ENCODE results near the gene DOCK6.
A peak's percentile ranks its signal among the peaks of the same experiment; 100 is the strongest.

Gene DOCK6

DNA sequence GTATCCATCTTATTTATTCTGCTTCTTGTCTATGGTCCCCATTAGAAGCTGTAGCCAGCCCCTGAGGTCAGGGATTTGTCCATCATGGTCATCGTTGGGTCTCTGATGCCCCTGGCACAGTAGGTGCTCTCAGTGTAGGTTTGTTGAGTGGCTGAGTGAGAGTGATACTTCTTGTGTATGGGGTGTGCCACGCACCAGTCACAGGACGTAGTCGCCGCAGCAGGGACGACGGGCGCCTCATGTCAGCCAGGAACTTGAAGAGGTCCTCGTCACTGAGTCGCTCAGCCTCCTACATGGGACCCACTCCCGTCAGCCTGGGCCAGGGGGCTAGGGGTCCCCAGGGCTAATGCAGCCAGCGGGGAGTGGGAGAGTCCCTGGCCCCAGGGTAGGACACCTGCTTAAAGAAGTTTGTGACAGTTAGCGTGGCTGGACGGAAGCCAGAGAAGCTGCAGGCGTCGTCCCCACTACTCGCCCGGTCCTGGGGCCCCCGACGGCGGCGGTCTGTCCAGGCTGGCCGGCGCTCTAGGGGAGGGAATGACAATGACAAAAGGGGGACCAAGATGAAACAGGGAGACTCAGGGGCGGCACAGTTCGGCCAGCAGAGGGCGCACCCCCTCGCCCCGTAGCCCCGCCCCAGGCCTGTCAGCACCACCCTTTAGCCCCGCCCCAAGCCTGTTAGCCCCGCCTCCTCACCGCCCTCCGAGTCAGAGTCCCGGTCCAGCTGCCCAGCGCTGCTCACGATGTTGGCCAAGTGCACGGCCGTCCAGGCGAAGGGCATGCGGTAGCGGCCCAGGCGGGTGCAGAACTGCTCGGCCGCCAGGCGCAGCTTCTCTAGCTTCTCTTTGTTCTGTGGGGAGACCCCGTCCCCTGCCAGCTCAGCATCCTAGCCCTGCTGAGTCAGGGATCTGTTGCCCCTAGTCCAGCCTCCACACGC, 19.2 kb downstream of the DOCK6 start:
- peak; percentile 61 for DNase-seq

DNA sequence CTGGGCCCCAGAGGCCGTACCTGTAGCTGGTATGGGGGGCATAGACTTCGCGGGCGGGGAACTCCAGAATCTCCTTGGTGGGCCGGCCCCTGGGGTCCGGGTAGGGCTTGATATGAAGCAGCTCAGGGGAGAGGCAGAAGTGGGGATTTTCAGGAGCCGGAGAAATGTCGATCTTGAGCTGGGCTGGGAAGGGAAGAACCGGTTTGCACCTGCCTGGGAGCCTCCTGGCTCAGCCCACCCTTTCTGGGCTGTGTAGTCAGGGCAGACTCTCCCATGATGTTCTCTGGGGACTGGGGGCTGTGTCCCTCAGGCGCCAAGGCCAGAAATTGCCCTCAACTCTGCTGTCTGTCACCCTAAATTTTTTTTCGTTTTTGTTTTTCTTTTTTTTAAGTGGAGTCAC, 20.3 kb downstream of the DOCK6 start:
- DNase-seq: no peak

DNA sequence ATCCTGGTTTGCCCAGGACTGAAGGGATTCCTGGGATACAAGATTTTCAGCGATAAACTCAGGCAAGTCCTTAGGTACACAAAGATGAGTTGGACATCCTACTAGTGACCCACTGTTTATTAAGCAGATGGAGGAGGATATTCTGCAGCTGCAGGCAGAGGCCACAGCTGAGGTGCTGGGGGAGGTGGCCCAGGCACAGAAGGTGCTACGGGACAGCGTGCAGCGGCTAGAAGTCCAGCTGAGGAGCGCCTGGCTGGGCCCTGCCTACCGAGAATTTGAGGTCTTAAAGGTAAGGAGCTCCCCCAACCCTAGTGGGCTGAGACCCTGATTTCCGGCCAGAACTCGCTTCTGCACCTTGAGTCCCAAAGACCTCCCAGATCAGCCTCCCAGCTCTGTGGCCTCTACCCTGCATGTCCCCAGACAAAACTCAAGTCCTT, 22.3 kb downstream of the DOCK6 start:
- DNase-seq: no peak

DNA sequence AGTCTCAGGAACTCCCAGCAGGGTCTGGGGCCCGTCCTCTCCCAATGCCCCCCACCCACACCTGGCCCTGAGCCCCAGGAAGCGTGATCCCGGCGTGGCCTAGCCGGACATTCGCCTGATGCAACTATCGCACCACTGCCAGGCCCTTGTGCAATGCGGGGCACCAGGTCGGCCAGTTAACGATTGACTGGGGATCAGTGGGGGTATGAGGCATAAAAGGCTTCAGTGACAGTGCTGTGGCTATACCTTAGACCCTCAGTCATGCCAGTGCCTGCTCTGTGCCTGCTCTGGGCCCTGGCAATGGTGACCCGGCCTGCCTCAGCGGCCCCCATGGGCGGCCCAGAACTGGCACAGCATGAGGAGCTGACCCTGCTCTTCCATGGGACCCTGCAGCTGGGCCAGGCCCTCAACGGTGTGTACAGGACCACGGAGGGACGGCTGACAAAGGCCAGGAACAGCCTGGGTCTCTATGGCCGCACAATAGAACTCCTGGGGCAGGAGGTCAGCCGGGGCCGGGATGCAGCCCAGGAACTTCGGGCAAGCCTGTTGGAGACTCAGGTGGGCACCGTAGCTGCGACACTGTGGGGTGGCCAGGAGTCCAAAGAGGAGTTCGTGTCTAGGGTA, 22.8 kb downstream of the DOCK6 start, which contains the start of gene ANGPTL8:
Gene ANGPTL8, plus strand, starts transcription at position 243 of the 624 bp plus-strand sequence. Its CDS starts 19 bp downstream, at position 262.
- no peak for DNase-seq

DNA sequence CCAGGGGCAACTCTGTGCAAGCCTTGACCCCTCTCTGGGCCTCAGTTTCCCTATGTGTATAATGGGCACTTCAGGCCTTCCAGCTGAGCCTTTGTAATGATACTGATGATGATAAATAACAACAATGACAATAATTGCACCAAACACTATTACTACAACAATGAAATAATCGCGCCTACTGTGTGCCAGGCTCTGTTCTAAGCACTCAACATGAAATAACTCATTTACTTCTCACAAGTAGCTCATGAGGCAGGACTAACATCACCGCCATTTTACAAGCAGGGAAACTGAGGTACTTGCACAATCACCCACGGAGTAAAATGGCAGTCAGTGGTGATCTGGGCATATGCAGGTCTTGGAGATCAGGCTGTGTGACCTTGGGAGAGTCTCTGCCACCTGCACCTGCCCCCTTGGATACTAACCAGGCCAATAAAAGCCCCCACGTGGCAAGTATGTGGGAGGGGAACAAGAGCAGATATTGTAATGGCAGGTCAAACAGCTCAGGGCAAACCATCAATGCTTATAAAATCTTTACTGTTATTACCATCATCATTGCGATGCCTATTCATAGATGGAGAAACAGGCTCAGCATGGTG, 23.4 kb downstream of the DOCK6 start:
- no peak for DNase-seq

DNA sequence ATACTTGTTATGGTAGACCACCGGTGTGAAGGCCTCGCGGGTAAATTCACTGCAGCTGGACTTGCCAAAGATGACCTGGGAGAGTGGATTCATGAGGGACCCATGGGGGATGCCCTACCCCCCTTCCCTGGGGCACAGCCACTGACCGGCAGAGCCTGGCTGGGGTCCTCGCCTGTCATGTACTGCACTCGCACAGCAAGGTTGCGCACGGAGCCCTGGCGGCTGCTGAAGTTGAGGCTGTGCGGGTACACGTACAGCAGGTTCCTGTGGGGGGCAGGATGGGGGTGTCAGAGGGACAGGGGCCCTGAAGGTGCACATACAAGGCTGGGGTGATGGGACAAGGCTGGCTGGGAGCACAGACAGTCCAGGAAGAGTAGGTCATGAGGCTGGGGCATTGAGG, 24.3 kb downstream of the DOCK6 start:
- DNase-seq: no peak

DNA sequence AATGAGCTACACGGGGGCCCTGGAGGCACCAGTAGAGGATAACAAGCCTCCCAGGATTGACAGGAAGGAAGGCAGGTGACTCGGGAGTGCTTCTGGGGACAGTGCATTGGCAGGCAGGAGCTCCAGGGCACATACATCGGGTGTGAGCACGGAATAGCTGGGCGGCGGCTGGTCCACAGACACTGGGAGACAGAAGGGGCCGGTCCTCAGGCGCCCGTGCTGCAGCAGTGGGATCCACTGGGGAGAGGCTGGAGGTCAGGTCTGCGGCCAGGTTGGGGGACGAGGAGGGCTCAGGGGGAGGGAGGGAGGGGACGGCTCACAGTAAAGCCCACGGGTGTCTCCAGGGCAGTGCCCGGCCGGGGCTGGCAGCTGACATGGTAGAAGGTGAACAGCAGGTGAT, 25.0 kb downstream of the DOCK6 start:
- no peak for DNase-seq

DNA sequence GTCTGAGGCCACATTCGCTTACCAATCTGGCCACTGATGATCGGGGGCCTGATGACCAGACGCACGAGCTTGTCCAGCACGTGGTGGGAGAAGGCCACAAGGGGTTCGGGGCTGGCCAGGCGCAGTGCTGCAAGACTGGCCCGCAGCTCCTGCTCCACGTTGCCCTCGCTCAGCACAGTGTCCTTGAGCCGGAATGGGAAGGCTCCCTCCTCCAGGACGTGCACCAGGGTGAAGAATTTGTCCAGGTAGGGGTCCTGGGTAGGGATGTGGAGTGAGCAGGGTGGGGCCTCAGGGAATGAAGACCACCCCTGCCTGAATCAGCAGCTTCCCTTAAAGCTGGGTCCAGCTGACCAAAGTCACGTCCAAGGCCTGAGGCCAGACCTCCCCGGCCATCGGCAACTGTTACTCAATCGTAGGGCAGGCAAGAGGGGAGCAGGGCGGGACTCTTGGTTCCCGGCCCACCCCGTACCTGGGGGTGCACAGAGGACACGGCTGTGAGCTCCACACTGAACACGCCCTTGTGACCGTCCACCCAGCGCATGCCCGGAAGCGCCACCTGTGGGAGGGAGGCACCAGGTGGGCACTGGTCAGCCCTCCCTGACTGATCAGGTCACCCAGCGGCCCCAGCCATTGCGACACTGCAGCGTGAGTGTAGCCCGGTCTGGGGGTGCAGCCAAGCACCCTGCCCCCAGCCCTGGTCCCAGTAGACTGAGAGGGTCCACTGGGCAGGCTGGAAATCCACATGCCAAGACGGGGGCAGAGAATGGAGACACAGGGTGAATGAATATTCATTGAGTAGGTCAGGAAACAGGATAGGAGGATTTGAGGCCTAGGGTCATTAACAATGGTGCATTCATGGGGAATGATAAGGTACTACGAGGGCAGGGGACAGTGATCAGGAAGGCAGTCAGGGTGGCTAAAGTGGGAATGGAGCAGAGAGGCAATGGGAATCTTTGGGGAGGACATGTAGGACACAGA, 25.7 kb downstream of the DOCK6 start:
- no peak for DNase-seq

DNA sequence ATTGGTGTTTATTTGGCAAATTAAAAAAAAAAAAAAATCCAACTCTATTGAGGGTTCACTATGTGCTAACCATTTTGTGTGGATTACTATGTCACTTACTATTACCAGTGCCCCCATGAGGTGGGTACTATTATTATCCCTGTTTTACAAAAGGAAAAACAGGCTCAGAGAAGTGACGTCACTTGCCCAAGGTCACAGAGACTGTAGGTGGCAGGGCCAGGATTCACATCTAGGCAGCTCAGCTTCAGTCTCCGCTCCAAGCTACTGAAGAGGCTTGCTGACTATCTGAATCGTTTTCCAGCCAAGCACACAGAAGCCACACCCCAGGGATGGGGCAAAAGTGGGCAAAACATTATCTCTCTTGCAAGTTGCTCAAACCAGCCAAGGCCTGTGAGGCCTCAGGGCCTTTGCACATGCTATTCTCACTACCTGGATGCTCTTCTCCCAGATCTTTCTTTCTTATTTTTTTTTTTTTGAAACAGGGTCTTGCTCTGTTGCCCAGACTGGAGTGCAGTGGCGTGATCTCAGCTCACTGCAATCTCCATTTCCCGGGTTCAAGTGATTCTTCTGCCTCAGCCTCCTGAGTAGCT, 27.7 kb downstream of the DOCK6 start:
- no peak for DNase-seq

DNA sequence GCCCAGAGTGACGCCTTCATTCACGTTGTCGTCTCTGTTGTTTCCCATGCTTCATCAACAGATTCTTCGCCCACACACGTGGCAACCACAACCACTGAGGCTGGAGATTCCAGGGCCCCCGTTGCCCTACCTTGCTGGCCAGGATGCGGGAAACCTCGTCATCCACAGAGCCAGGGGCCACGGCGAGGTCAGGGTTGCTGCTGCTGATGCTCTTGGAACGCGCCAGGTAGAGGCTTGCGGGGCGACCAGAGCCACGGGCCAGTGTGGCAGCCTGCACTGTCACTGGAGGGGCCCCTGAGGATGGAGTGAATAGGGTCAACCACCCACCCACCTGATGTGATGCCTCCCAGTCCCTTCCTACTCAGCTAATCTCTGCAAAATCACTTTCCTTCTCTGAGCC, 29.3 kb downstream of the DOCK6 start:
- DNase-seq: no peak

DNA sequence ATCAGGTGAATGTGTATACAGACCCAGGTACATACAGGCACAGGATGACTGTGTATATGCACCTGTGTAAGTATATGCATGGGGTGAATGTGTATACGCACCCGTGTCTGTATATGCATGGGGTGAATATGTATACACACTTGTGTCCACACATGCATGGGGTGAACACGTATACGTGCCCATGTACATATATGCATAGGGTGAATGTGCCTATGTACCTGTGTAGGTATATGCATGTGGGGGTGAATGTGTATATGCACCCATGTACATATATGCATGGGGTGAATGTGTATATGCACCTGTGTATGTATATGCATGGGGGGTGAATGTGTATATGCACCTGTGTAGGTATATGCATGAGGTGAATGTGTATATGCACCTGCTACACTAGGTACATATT, 29.8 kb downstream of the DOCK6 start:
- no peak for DNase-seq

DNA sequence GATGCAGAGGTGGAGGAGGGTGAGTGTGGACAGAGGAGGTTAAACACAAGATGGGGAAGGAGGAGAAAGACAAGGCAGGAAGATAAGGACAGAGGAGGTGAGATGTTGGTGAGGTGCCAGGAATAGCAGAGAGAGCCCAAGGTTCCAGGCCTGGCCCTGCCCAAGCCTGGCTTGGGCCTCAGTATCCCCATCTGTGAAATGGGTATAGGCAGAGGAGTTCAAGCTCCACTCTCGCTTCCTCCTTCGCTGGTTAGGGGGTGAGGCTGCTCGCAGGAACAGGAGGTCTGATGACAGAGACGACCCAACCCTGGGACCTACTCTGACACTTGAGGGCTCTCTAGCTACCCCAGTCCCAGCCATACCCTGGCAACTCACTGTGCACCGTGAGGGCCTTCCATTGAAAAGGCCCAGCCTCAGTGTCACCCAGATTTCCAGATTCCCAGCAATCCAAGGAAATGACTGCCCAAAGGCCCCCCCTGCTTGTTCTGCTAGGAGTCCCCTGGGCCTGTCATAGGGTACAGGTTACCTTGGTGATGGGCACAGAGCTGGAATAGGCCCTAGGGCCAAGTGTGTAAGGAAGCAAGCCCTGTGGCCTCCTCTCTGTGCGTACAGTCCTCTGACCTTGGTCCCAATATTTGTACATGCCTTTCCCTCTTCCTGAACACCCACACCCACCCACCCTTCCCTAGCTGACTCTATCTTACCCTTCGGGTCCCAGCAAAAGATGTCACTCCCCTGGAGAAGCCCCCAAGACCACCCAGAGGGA, 31.5 kb downstream of the DOCK6 start:
- DNase-seq: no peak

DNA sequence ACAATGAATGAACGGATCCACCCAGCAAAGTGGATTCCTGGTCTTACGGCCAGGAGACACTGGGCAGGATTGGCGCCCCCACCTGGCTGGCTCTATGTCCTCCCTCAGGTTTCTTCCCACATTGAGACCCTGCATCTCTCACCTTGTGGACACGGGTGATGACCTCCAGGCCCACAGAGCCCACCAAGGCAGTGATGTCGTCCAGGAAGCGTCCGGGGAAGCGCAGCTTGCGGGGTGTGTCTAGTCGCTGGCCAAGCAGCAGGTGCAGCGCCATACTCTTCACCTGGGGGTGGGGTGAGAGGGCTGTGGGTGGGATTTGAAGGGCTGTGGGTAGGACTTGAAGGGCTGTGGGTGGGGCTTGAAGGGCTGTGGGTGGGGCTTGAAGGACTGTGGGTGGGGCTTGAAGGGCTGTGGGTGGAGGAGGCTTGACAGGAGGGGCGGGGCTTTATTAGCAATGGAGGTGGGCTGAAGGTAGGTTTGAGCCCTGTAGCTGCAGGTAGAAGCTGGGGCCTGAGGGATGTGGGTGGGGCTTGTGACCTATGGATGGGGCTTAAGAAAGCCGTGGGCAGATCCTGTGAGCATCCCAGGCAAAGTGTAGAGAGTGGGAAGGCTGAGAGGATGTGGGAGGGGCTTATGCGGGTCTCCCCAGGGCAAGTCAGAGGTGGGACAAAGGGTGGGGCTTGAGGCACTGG, 35.0 kb downstream of the DOCK6 start:
- DNase-seq: no peak

DNA sequence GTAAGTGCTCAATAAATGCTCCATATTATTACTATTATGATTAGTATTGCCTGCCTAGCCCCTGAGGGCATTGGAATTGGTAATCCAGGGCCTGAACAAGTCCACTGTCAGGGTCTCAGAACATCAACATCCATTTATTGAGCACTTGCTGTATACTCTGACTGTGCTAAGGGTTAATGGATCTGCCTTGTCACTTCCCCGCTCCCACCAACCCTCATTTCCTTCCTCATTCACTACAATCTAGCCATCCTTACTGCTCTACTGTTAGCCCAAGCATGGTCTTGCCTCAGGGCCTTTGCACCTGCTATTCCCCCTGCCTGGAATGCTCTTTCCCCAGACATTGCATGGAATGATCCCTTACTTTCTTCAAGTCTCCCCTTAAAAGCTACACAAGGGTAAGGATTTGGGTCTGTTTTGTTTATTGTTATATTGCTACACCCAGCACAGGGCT, 35.6 kb downstream of the DOCK6 start:
- DNase-seq: no peak

DNA sequence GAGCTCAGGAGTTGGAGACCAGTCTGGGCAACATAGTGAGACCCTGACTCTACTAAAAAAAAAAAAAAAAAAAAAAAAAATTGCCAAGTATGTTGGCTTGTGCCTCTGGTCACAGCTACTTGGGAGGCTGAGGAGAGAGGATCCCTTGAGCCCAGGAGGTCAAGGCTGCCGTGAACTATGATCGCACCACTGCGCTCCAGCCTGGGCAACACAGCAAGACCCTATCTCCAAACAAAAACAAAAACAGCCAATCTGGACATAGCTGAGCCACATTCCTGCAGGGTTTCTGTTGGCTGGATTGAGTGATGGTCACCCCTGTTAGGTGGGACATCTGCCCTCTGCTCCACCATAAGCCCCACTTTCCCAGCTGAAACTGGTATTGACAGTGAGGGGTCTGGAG, 36.5 kb downstream of the DOCK6 start:
- DNase-seq: no peak

DNA sequence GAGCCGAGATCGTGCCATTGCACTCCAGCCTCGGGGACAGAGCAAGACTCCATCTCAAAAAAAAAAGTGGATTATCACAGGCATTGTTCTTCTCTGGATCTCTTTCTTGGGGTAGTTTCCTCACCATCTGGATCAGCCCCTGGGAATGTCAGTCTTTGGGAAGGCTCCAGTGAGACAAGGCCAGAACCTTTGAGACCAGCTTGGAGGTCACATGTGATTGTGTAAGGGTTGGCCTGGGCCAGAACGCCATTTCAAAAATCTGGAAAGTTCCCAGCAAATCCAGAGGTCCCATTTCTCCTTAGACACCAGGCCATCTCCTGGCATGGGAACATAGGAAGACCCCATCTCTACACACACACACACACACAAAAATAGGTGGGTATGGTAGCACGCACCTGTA, 37.2 kb downstream of the DOCK6 start:
- no peak for DNase-seq

DNA sequence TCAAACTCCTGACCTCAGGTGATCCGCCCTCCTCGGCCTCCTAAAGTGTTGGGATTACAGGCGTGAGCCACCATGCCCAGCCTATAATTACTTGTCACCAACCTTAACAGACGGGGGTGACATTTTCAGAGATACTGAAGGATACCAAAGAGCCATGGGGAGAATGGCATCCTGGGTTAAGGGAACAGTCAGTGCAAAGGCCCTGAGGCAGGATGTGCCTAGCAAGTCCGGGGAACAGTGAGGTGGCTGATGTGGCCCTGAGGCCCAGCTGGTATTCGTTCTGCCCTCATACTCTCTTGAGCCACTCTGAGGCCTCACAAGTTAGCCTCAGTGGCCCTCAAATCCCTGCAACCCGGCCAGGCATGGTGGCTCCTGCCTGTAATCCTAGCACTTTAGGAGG, 37.9 kb downstream of the DOCK6 start:
- DNase-seq: no peak

DNA sequence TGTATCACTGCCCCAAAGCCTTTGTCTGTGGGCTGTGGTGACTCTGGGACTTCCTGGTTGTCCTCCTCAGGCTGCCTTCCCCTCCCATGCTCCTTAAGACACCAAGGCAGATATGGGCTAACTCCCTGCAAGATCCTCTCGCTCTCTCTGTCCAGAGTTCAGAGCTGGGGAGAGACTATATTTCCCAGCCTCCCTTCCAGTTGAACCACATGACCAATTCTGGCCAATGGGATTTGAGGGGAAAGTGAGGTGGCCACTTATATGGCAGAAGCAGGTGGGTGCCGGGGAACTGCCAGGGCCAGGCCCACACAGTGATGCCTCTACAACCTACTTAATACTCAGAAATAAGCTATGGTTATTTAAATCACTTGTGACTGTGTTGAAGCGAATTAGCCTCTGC, 39.1 kb downstream of the DOCK6 start:
- DNase-seq: no peak

DNA sequence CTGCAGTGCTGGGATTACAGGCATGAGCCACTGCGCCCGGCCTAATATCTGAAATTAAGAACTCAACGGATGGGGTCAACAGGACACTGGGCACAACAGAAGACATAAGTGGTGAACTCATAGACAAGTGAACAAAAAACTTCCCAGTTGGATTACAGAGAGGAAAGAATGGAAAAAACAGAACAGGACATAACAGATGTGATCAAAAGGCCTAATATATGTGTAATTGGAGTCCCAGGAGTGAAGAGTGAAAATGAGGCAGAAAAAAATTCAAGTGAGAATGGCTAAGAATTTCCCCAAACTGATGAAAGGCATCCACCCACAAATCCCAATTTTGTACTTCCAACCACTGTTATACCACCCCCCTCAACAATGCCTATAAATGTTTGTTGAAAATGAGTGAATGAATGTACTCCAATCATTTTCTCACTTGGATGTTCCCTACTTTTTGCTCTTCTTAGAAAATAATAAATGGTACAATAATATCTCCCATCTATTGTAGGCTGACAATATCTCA, 41.2 kb downstream of the DOCK6 start:
- no peak for DNase-seq

DNA sequence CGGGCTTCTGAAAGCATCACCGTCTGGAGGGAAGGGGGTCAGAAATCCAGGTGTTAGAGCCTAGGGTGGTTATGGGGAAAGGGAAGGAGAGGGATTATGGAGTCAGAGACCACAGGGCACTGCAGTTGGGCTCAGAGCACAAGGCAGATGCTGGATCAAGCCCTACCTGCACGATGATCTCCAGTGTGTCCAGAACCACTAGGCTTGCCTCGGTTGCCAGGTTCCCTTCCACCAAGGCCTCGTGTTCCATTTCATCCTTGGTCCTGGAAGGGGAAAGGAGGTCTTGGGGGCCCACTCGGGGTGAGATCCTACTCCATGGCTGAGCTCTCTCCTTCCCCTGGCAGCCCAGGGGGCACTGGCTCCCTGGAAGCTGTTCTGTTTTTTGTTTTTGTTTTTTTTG, 47.9 kb downstream of the DOCK6 start:
- no peak for DNase-seq

DNA sequence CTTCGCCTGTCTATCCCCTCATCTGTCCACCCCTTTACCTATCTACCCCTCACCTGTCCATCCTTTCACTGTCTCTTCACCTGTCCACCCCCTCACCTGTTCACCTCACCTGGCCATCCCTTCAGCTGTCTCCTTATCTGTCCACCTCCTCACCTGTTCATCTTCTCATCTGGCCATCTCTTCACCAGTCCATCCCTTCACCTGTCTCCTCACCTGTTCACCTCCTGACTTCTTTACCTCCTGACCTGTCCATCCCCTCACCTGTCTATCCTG, 51.7 kb downstream of the DOCK6 start:
- no peak for DNase-seq
